GM21390 (cell line): ENCODE data around the gene SIAE.

Source experiments
- ATAC-seq: cut with Tn5 transposase; IDR thresholded peaks from one replicate; pipeline ENCODE4 v1.9.1; 2021; ENCODE audit not compliant: unreplicated experiment

The SIAE gene, protein sequence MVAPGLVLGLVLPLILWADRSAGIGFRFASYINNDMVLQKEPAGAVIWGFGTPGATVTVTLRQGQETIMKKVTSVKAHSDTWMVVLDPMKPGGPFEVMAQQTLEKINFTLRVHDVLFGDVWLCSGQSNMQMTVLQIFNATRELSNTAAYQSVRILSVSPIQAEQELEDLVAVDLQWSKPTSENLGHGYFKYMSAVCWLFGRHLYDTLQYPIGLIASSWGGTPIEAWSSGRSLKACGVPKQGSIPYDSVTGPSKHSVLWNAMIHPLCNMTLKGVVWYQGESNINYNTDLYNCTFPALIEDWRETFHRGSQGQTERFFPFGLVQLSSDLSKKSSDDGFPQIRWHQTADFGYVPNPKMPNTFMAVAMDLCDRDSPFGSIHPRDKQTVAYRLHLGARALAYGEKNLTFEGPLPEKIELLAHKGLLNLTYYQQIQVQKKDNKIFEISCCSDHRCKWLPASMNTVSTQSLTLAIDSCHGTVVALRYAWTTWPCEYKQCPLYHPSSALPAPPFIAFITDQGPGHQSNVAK

DNA sequence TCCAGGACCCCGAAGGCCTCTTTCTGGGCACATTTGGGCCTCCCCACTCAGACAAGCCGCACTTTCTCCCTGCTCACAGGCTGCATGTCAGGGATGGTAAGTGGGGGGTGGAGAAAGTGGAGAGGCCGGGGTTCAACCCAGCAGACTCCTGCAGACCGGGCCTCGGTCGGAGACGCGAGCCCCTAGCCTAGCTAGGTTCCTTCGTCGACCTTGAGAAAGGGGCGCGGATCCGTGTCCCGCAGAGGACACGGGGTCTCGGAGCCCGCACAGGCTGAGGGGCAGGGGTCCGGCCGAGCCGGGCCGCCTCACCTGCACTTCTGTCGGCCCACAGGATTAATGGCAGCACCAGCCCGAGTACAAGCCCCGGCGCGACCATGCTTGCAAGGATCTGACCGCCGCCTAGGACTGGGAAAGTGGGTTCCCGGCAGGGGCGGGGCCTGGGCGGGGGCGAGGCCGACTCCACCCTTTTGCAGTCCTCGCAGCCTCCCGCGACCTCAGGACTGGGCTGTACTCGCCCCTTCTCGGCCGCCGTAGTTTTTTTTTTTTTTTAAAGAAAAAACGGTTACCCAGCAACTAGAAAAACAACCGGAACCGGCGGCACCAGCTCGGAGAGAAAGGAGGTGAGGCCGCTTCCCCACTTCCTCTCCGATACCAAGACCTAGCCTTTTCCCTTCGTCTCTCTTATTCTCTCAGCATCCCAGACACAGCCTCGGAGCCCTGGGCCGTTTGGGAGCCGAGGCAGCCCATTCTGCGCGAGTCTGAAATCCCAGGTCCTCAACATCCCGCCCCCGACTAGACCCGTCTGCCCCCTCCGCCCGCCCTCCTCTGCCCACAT, at the start of gene SIAE, which contains the start of gene SPA17:
Gene SIAE (minus strand): TSS at position 407 of the 835 bp plus-strand sequence. CDS start 31 bp downstream, at position 376.
Gene SPA17 (plus strand): TSS at position 572 of the 835 bp plus-strand sequence. CDS start 1,361 bp downstream, outside the sequence.
- ATAC-seq, result peak; percentile 90

GRCh38 chr11:124722176-124722575, 48.6 kb upstream of the SIAE start:
- no peak for ATAC-seq

DNA sequence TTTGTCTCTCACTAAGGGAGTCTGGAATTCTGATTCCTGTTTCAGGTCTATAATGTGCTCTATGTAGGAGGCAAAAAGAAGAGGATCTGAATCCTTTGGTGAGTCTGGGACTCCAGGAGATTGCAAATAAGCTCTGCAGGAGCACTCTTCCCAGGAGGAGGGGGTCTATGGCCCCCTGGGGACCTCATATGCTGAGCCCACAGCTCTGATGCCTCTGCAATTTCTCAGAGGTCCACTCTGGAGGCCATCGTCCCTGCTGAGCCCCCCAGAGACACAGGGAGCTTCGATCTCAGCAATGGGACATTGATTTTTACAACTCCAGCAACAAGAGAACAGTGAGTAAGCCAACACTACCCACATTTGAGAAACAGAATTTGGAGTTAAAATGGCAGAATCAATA, 46.0 kb upstream of the SIAE start:
- no peak for ATAC-seq

GRCh38 chr11:124718801-124719200, 45.3 kb upstream of the SIAE start:
- no peak for ATAC-seq

GRCh38 chr11:124717786-124718651, 44.5 kb upstream of the SIAE start:
- ATAC-seq, result peak; percentile 58

DNA sequence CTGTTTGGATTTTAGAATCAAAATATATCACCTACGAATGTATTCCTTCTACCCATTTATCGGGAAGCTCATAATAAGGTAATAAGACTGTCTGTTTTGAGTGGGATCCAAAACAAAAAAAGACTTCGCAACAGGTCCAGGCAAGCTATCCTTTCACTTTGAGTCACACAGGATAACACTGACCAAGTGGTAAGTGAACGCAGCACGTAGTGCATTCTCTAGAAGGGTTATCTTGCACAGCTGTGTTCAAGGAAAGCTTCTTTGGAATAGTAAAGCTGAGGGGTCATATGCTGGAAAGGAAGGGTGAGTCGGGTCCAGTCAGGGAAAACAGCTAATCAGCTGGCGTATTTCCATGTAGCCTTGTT, 43.9 kb upstream of the SIAE start:
- peak; percentile 49 for ATAC-seq

DNA sequence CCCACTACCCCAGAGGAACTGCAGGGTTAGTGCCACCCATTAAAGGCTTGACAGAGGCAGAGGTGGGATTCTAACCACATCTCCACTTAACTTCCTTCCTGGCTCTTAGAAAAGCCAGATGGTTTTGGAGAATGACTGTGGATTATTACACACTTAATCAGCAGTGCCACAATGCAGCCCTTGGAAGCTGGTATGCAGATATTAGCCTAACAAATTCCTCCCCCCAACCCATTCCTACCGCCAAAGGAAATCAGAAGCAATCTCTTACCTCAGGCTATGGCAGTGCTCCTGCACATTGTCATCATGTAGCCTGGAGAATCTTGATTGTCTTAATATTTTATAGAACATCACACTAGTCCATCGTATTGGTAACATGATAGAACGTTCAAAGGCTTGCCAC, 43.1 kb upstream of the SIAE start:
- ATAC-seq, result no peak

- ATAC-seq, result no peak
These were observed 38.9 kb upstream of the SIAE start for GRCh38 chr11:124712392-124712791.

DNA sequence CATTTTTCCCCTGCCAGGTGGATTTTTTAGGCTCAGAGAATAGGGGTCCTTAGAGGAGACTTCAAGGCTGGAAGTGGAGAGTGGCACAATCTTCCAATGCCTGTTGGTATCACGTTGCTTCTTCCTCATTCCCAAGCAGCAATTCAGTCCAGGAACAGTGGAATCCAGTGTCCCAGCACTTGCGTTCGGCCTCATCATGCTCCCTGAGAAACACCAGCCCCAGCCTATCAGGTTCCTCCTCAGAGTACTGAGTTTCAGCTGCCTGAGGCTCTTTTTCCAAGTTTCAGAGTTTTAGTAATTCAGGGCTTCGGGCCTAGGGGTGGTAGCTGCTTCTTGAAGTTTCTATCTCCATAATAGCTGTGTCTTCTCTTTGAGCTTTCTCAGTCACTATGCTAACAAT, 34.3 kb upstream of the SIAE start:
- no peak for ATAC-seq

- no peak for ATAC-seq
These were observed 26.5 kb upstream of the SIAE start for GRCh38 chr11:124700028-124700427.

DNA sequence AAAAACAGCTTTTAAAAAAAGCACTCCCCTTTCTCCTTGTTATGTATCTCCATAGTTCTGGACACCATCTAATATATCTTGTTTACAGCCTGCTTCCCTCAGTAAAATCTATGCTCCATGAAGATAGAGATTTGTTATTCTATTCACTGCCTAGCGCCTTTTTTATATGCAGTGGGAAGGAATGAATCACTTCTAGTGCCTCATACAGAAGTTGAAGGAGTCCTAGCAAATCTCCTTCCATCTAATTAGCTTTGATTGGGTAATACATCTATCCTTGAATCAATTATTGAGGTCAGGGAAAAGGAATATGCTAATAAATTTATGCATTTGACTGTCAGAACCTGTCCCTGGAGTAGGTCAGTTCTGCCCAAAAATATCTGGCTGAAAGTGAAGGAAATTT, 26.0 kb upstream of the SIAE start:
- ATAC-seq, result no peak

DNA sequence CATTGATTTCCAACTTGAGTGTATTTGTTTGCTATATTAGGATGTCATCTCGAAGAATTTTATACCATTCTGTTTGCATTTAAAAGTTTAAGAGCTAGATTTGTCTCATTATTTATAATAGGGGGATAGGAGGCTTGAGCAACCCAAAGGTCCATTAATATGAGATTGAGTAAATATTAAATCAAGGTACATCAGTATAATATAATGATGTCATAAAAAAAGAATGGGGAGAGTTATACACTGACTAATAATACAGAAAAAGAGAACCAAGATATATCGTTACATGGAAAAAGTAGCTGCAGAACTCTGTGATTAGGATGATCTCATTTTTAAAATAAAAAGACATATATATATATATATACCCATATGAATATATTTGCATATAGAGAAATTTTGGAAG, 19.6 kb upstream of the SIAE start:
- no peak for ATAC-seq

DNA sequence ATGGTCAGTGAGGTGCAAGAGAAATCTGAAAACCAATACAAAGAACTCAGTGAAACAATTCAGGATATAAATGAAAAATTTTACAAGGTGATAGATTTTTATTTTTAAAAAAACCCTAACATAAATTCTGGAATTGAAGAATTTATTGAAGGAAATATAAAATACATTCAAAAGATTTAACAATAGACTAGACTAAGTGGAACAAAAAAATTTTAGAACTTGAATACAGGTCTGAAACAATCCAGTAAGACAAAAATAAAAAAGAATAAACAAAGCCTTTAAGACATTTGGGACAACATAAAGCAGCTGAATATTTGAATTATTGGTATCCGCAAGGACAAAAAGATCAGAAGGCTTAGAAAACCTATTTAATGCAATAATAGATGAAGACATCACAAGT, 8.9 kb upstream of the SIAE start:
- ATAC-seq, result no peak

DNA sequence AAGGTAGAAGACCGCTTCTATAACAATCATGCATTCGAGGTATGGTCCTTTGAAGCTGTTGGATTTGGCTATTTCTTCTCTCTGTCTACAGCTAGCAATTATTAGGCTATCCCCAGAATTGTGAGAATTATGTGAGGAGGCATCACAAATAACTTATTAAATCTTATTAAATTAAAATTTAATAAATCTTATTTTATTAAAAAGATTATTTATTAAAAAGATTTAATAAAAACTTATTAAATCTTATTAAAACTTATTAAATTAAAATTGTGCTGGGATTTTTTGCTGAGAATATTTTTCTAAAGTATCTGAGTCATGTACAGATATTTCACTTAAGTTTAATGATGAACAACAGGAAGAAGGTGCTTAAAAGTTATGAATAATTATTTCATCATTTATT, 7.9 kb upstream of the SIAE start:
- no peak for ATAC-seq

- ATAC-seq, result no peak
These were observed 4.9 kb upstream of the SIAE start for GRCh38 chr11:124678416-124678815.

- no peak for ATAC-seq
These were observed 2.8 kb upstream of the SIAE start for GRCh38 chr11:124676386-124676785.

DNA sequence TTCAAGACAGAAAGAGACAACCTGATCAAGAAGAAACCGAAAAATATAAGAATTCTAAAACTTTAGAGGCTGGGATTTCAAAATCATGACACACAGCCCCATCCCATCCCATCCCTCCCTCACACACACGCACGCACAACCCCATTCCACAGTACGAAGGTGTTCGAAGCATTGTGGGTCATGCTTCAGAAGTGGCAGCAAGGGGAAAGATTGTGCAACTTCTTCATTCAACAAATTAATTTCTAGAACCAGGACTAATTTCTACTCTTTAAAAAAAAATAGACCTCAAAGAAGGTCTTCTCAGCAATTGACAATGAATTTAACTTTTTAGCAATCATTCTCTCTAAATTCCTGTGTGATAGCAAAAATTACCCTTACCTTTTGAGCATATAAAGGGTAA, 1.0 kb upstream of the SIAE start:
- no peak for ATAC-seq

GRCh38 chr11:124674168-124674517, 604 bp upstream of the SIAE start:
- ATAC-seq, result no peak

DNA sequence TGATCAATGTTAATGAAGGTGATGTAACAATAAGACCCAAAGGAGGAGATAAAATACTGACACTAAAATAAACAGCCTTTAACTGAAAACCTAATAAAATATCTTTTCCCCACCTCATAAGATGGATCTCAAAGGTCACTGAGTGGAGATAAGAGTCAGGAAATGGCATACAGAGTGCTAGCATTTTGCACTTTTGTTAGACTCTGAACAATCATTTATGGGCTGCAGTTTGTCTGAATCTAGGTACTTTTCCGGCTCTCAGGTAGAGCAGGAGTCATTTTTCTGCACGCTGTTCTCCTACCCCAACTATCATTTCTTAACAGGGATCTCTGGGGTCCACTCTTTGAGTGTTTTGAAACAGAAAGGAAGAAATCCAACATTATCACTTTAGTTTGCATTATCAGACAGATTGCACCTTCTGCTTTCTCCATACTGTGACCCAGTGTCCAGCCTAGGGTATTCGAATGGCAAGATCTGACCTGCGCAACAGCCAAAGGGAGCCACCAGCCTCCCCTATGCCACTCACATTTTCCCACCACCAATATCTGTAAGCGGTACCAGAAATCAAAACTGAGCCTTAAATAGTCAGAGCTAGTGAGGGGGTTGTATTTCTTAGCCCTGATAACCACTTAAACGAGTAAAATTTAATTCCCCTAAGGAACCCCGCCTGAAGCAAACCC, 863 bp downstream of the SIAE start:
- no peak for ATAC-seq

DNA sequence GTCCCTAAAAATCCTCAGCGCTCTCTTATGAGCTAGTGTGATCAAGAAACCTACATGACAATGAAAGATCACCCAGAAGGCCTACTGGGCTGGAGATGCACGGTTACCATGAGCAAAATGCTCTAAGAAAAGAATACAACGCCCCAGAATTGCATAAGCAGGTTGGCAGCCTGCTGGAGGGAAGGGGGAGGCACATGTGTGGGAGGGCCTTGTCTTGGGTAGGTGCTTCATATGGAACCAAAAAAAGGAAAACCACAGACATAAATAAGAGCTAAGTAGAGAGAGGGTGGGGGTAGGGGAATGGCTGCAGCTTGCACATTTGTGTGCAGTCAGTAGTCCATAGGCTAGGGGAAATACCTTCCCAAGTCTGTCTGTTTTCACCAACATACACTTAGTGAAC, 2.8 kb downstream of the SIAE start:
- peak; percentile 31 for ATAC-seq
